NOMO-1 (cell line): ENCODE data around the gene UFD1.

Source experiments
- DNase-seq, 2 experiments: peaks; one replicate each; lab custom pipeline; 2025; ENCODE audit not compliant: unreplicated experiment in 2 of 2; lab: John Stamatoyannopoulos, UW

UFD1 gene

GRCh38 chr22:19478901-19479354, at the start of gene UFD1:
TSS of gene UFD1 (minus strand) at chr22:19479193. CDS start at chr22:19479085, 108 bp downstream.
- peak in 1 of 2 experiments; percentile 66 for DNase-seq

GRCh38 chr22:19527861-19528417, 48.9 kb upstream of the UFD1 start:
- DNase-seq, result no peak

GRCh38 chr22:19527321-19527721, 48.3 kb upstream of the UFD1 start:
- DNase-seq, result no peak

- DNase-seq, result no peak
These were observed 47.7 kb upstream of the UFD1 start for GRCh38 chr22:19526702-19527111.

- DNase-seq, result no peak
These were observed 47.2 kb upstream of the UFD1 start for GRCh38 chr22:19526076-19526701.

GRCh38 chr22:19525666-19526065, 46.7 kb upstream of the UFD1 start:
- no peak for DNase-seq

- no peak for DNase-seq
These were observed 46.2 kb upstream of the UFD1 start for GRCh38 chr22:19525116-19525660.

GRCh38 chr22:19524170-19525115, 45.5 kb upstream of the UFD1 start, which contains the start of gene CLDN5:
TSS of gene CLDN5 (minus strand) at chr22:19524410. CDS start at chr22:19524255, 155 bp downstream.
- DNase-seq, result peak in 1 of 2 experiments; percentile 6

- peak; percentile 25 to 46 for DNase-seq
These were observed 44.5 kb upstream of the UFD1 start for GRCh38 chr22:19523240-19524169.

GRCh38 chr22:19522881-19523239, 43.9 kb upstream of the UFD1 start:
- DNase-seq, result no peak

GRCh38 chr22:19522190-19522880, 43.3 kb upstream of the UFD1 start:
- no peak for DNase-seq

GRCh38 chr22:19520566-19521305, 41.7 kb upstream of the UFD1 start:
- no peak for DNase-seq

GRCh38 chr22:19520007-19520406, 41.0 kb upstream of the UFD1 start:
- no peak for DNase-seq

- no peak for DNase-seq
These were observed 40.3 kb upstream of the UFD1 start for GRCh38 chr22:19519041-19519926.

- DNase-seq, result no peak
These were observed 39.6 kb upstream of the UFD1 start for GRCh38 chr22:19518635-19519034.

GRCh38 chr22:19517919-19518611, 39.1 kb upstream of the UFD1 start:
- no peak for DNase-seq

- no peak for DNase-seq
These were observed 38.1 kb upstream of the UFD1 start for GRCh38 chr22:19517171-19517500.
